ENCODE results near the gene NR5A2.

Gene NR5A2

GRCh38 chr1:200035956-200036618 is 8.6 kb downstream of the NR5A2 start:
- DNase-seq (ENCODE audit: low read depth, low spot score) = no peak

GRCh38 chr1:200036619-200037270 is 9.2 kb downstream of the NR5A2 start:
- DNase-seq (ENCODE audit: low read depth, low spot score) = no peak

- no peak for DNase-seq (ENCODE audit: low read depth, low spot score)
Observed at GRCh38 chr1:200037501-200037900, 10.0 kb downstream of the NR5A2 start.

GRCh38 chr1:200037904-200038303 is 10.4 kb downstream of the NR5A2 start:
- DNase-seq (ENCODE audit: low read depth, low spot score) = no peak

GRCh38 chr1:200038325-200038980 is 10.9 kb downstream of the NR5A2 start:
- no peak for DNase-seq (ENCODE audit: low read depth, low spot score)

GRCh38 chr1:200038981-200039848 is 11.7 kb downstream of the NR5A2 start:
- DNase-seq (ENCODE audit: low read depth, low spot score) = no peak

GRCh38 chr1:200039849-200040474 is 12.5 kb downstream of the NR5A2 start:
- no peak for DNase-seq (ENCODE audit: low read depth, low spot score)

GRCh38 chr1:200040481-200041138 is 13.1 kb downstream of the NR5A2 start:
- DNase-seq (ENCODE audit: low read depth, low spot score) = no peak

GRCh38 chr1:200041337-200042118 is 14.0 kb downstream of the NR5A2 start:
- DNase-seq (ENCODE audit: low read depth, low spot score) = no peak

GRCh38 chr1:200042119-200042551 is 14.6 kb downstream of the NR5A2 start:
- DNase-seq (ENCODE audit: low read depth, low spot score) = no peak

GRCh38 chr1:200042552-200043335 is 15.2 kb downstream of the NR5A2 start:
- DNase-seq (ENCODE audit: low read depth, low spot score) = no peak

- DNase-seq (ENCODE audit: low read depth, low spot score) = no peak
Observed at GRCh38 chr1:200043336-200043668, 15.8 kb downstream of the NR5A2 start.

GRCh38 chr1:200046115-200046514 is 18.6 kb downstream of the NR5A2 start:
- DNase-seq (ENCODE audit: low read depth, low spot score) = no peak

GRCh38 chr1:200048244-200048643 is 20.7 kb downstream of the NR5A2 start:
- no peak for DNase-seq (ENCODE audit: low read depth, low spot score)

- no peak for DNase-seq (ENCODE audit: low read depth, low spot score)
Observed at GRCh38 chr1:200049810-200050209, 22.3 kb downstream of the NR5A2 start.

GRCh38 chr1:200051620-200052019 is 24.1 kb downstream of the NR5A2 start:
- no peak for DNase-seq (ENCODE audit: low read depth, low spot score)

GRCh38 chr1:200053091-200053490 is 25.6 kb downstream of the NR5A2 start:
- DNase-seq (ENCODE audit: low read depth, low spot score) = no peak

GRCh38 chr1:200053646-200054045 is 26.1 kb downstream of the NR5A2 start:
- no peak for DNase-seq (ENCODE audit: low read depth, low spot score)

- DNase-seq (ENCODE audit: low read depth, low spot score) = no peak
Observed at GRCh38 chr1:200058341-200058740, 30.8 kb downstream of the NR5A2 start.

All from smooth muscle cell of the brain vasculature (primary cell).